H9 (cell line): Measurements from ENCODE around the gene ADAMTS18. TPM values are rescaled to one million over a fixed set of nuclear protein-coding genes. Genes with fewer than 3 reads are reported as not detected.

Experiments used
- DNase-seq: peaks from one replicate; pipeline ENCODE4 v3.0.0-alpha.2; 2017
- H2AFZ ChIP-seq: one replicate; pipeline ENCODE4 v1.6.1; 2013; ENCODE audit warnings: mild to moderate bottlenecking, low read length, control low read depth, moderate library complexity
- H2AK5ac ChIP-seq: 2 replicates; pipeline ENCODE4 v1.6.1; 2013; ENCODE audit warnings: low read length, control low read depth, mixed read lengths; ENCODE audit not compliant: insufficient read length
- H2BK120ac ChIP-seq: one replicate; pipeline ENCODE4 v1.6.1; 2013; ENCODE audit warnings: low read depth, mild to moderate bottlenecking, low read length, control low read depth, inconsistent platforms; ENCODE audit not compliant: poor library complexity, severe bottlenecking
- H2BK12ac ChIP-seq: 2 replicates; pipeline ENCODE4 v1.6.1; 2013; ENCODE audit warnings: low read length, control low read depth, mixed read lengths, low read depth; ENCODE audit not compliant: insufficient read length
- H2BK15ac ChIP-seq: 2 replicates; pipeline ENCODE4 v1.6.1; 2013; ENCODE audit warnings: low read depth, low read length, control low read depth
- H2BK20ac ChIP-seq: one replicate; pipeline ENCODE4 v1.6.1; 2013; ENCODE audit warnings: low read depth, mild to moderate bottlenecking, low read length, control low read depth, inconsistent platforms; ENCODE audit not compliant: poor library complexity, severe bottlenecking
- H2BK5ac ChIP-seq: 2 replicates; pipeline ENCODE4 v1.6.1; 2013; ENCODE audit warnings: low read length, control low read depth, mixed read lengths; ENCODE audit not compliant: insufficient read length
- H3K14ac ChIP-seq: 2 replicates; pipeline ENCODE4 v1.6.1; 2013; ENCODE audit warnings: low read length, control low read depth; ENCODE audit not compliant: insufficient read depth
- H3K18ac ChIP-seq: 2 replicates; pipeline ENCODE4 v1.6.1; 2013; ENCODE audit warnings: low read depth, mild to moderate bottlenecking, mixed read lengths, low read length, control low read depth; ENCODE audit not compliant: insufficient read length
- H3K23ac ChIP-seq: 2 replicates; pipeline ENCODE4 v1.6.1; 2013; ENCODE audit warnings: low read length, control low read depth, mixed read lengths, low read depth; ENCODE audit not compliant: insufficient read length
- H3K23me2 ChIP-seq: 2 replicates; pipeline ENCODE4 v1.6.1; 2013; ENCODE audit warnings: low read depth, mild to moderate bottlenecking, mixed read lengths, low read length, control low read depth; ENCODE audit not compliant: insufficient read length, poor library complexity, severe bottlenecking
- H3K27ac ChIP-seq: 2 replicates; pipeline ENCODE4 v1.5.1; 2013; ENCODE audit warnings: low read length, control low read depth, mixed read lengths, low read depth; ENCODE audit not compliant: insufficient read length
- H3K27me3 ChIP-seq: 2 replicates; pipeline ENCODE4 v1.6.1; 2013; ENCODE audit warnings: low read length, control low read depth, inconsistent platforms; ENCODE audit not compliant: insufficient read depth
- H3K4ac ChIP-seq: 2 replicates; pipeline ENCODE4 v1.6.1; 2013; ENCODE audit warnings: low read depth, mild to moderate bottlenecking, control low read depth, inconsistent platforms, low read length, moderate library complexity
- H3K4me1 ChIP-seq: 2 replicates; pipeline ENCODE4 v1.6.1; 2013; ENCODE audit warnings: low read length, control low read depth, inconsistent platforms; ENCODE audit not compliant: insufficient read depth
- H3K4me2 ChIP-seq: 2 replicates; pipeline ENCODE4 v1.6.1; 2013; ENCODE audit warnings: low read length, control low read depth, mixed read lengths; ENCODE audit not compliant: insufficient read length, insufficient read depth
- H3K56ac ChIP-seq: 2 replicates; pipeline ENCODE4 v1.6.1; 2013; ENCODE audit warnings: low read depth, mild to moderate bottlenecking, mixed read lengths, low read length, control low read depth; ENCODE audit not compliant: insufficient read length
- H3K79me1 ChIP-seq: 2 replicates; pipeline ENCODE4 v1.6.1; 2013; ENCODE audit warnings: low read depth, mild to moderate bottlenecking, moderate library complexity, low read length, control low read depth, inconsistent platforms; ENCODE audit not compliant: insufficient read depth, poor library complexity, severe bottlenecking
- H3K79me2 ChIP-seq: 2 replicates; pipeline ENCODE4 v1.6.1; 2013; ENCODE audit warnings: low read length, control low read depth, inconsistent platforms; ENCODE audit not compliant: insufficient read depth
- H3K9ac ChIP-seq: 2 replicates; pipeline ENCODE4 v1.6.1; 2013; ENCODE audit warnings: low read length, control low read depth, mixed read lengths; ENCODE audit not compliant: insufficient read length; ENCODE audit errors: extremely low read depth
- H3K9me3 ChIP-seq: one replicate; pipeline ENCODE4 v1.6.1; 2013; ENCODE audit warnings: low read depth, low read length, inconsistent platforms; ENCODE audit not compliant: control insufficient read depth
- H3T11ph ChIP-seq: one replicate; pipeline ENCODE4 v1.6.1; 2013; ENCODE audit warnings: mild to moderate bottlenecking, low read length, control low read depth, inconsistent platforms
- H4K20me1 ChIP-seq: one replicate; pipeline ENCODE4 v1.6.1; 2013; ENCODE audit not compliant: control insufficient read depth, insufficient read length, insufficient read depth
- H4K5ac ChIP-seq: 2 replicates; pipeline ENCODE4 v1.6.1; 2013; ENCODE audit warnings: low read depth, mild to moderate bottlenecking, mixed read lengths, low read length, control low read depth; ENCODE audit not compliant: insufficient read length
- H4K8ac ChIP-seq: replicated peaks from 2 replicates; pipeline ENCODE4 v1.6.1; 2013; ENCODE audit warnings: low read length, control low read depth, mixed read lengths, low read depth; ENCODE audit not compliant: insufficient read length
- H4K91ac ChIP-seq: 2 replicates; pipeline ENCODE4 v1.6.1; 2013; ENCODE audit warnings: low read depth, mild to moderate bottlenecking, moderate library complexity, mixed read lengths, low read length, control low read depth; ENCODE audit not compliant: insufficient read length
- H3K27ac Mint-ChIP-seq, 3 experiments: 2 replicates in 2 of 3; 3 replicates in 1 of 3; pipeline ENCODE4 v1.8.0; 2020 to 2021; ENCODE audit warnings: mixed read lengths in 3 of 3, mild to moderate bottlenecking in 1 of 3, moderate library complexity in 1 of 3
- H3K27me3 Mint-ChIP-seq: 2 replicates; pipeline ENCODE4 v1.8.0; 2021; ENCODE audit warnings: low read depth, mild to moderate bottlenecking, moderate library complexity, mixed read lengths
- H3K36me3 Mint-ChIP-seq, 3 experiments: 2 replicates in 2 of 3; 3 replicates in 1 of 3; pipeline ENCODE4 v1.8.0; 2020 to 2021; ENCODE audit warnings: low read depth in 3 of 3, mixed read lengths in 3 of 3; ENCODE audit not compliant: insufficient read depth in 1 of 3
- H3K4me1 Mint-ChIP-seq, 2 experiments: 2 replicates each; pipeline ENCODE4 v1.8.0; 2020; ENCODE audit warnings: mixed read lengths in 2 of 2
- H3K4me3 Mint-ChIP-seq, 2 experiments: 2 replicates in 1 of 2; 3 replicates in 1 of 2; pipeline ENCODE4 v1.8.0; 2020 to 2021; ENCODE audit warnings: mild to moderate bottlenecking in 2 of 2, mixed read lengths in 2 of 2, moderate library complexity in 1 of 2
- H3K9me3 Mint-ChIP-seq, 2 experiments: 2 replicates in 1 of 2; 3 replicates in 1 of 2; pipeline ENCODE4 v1.8.0; 2020; ENCODE audit warnings: mild to moderate bottlenecking in 2 of 2, mixed read lengths in 2 of 2, moderate library complexity in 1 of 2
- WGBS: extraction: QIAGEN DNeasy Blood & Tissue Kit; methylation state at CpG from one replicate; pipeline ENCODE4 v1.1.7; 2013; ENCODE audit warnings: missing lambda C conversion rate, low lambda C conversion rate, mixed read lengths; ENCODE audit not compliant: insufficient read length; ENCODE audit errors: extremely low coverage; 5-methylcytosine and 5-hydroxymethylcytosine counted together
- total RNA-seq: library from RNA; stranded (reverse); gene quantifications from 2 replicates; pipeline ENCODE4 v1.2.1, GENCODE V29; 2021
- TF ChIP-seq, protein P1 (sequence below): fragments of 200-600 bp; sonication (generic); conservative IDR thresholded peaks from 3 replicates; pipeline ENCODE4 v1.8.0; 2021; ENCODE audit warnings: antibody characterized with exemption, mild to moderate bottlenecking

The ADAMTS18 gene
- total RNA-seq, 1 experiment from 2014 or later, result 0.07 TPM

DNA sequence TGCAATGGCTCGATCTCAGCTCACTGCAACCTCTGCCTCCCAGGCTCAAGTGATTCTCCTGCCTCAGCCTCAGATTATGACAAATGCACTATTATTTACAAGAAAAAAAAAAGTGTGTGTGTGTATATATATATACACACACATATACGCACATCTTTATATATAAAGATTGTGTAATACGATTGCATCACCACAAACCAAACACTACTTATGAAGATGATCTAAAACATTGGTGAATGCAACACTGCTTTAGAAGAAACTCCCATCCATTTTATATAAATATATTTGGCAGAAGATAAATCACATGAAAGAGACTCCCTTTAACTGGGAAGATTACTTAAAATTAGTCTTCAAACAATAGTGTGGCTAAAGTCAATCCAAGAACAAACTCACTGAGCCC is 138.9 kb downstream of the ADAMTS18 start:
- no peaks in the 10 kb centered on the region for H3K9me3 ChIP-seq
- no peaks in the 10 kb centered on the region for H3K4me1 ChIP-seq
- no peaks in the 10 kb centered on the region for H3K27me3 ChIP-seq
- no peak overlapping the region for H2BK15ac ChIP-seq
- no peak overlapping the region for H3K23ac ChIP-seq
- no peaks in the 10 kb centered on the region for H3K23me2 ChIP-seq
- H3K27ac ChIP-seq, result no peak overlapping the region
- H3K4ac ChIP-seq, result no peak overlapping the region
- DNase-seq, result no peak
- no peaks in the 10 kb centered on the region for H3K79me1 ChIP-seq
- H3K14ac ChIP-seq, result no peak overlapping the region
- Mint-ChIP-seq H3K4me3 (no peak overlapping the region), H3K9me3 (no peaks in the 10 kb centered on the region), H3K27me3 (no peaks in the 10 kb centered on the region), H3K27ac (no peak overlapping the region), H3K4me1 (no peaks in the 10 kb centered on the region), H3K36me3 (no peaks in the 10 kb centered on the region)
- H3T11ph ChIP-seq, result no peak overlapping the region
- no peak overlapping the region for H4K91ac ChIP-seq
- no peaks in the 10 kb centered on the region for H4K20me1 ChIP-seq
- H4K8ac ChIP-seq, result no peak overlapping the region
- H2BK5ac ChIP-seq, result no peak overlapping the region
- no peak overlapping the region for H2AK5ac ChIP-seq
- H3K79me2 ChIP-seq, result no peaks in the 10 kb centered on the region
- TF ChIP-seq, protein P1, sequence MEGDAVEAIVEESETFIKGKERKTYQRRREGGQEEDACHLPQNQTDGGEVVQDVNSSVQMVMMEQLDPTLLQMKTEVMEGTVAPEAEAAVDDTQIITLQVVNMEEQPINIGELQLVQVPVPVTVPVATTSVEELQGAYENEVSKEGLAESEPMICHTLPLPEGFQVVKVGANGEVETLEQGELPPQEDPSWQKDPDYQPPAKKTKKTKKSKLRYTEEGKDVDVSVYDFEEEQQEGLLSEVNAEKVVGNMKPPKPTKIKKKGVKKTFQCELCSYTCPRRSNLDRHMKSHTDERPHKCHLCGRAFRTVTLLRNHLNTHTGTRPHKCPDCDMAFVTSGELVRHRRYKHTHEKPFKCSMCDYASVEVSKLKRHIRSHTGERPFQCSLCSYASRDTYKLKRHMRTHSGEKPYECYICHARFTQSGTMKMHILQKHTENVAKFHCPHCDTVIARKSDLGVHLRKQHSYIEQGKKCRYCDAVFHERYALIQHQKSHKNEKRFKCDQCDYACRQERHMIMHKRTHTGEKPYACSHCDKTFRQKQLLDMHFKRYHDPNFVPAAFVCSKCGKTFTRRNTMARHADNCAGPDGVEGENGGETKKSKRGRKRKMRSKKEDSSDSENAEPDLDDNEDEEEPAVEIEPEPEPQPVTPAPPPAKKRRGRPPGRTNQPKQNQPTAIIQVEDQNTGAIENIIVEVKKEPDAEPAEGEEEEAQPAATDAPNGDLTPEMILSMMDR, result no peak
- no peak overlapping the region for H2BK12ac ChIP-seq
- no peak overlapping the region for H2AFZ ChIP-seq
- H3K9ac ChIP-seq, result no peak overlapping the region
- H3K18ac ChIP-seq, result no peak overlapping the region
- no peak overlapping the region for H3K56ac ChIP-seq
- H4K5ac ChIP-seq, result no peak overlapping the region
- H2BK20ac ChIP-seq, result no peak overlapping the region
- H2BK120ac ChIP-seq, result no peak overlapping the region
- no peak overlapping the region for H3K4me2 ChIP-seq
- WGBS, result no CpG with 5 or more reads among the region's 3 CpGs
